Trophoblast cell (in vitro differentiated cells and primary cell): ENCODE results near the gene GPRIN1.
"Not testable (repeated sequence)": the region's sequence is repeated elsewhere in the genome, so short reads cannot be mapped to it uniquely, and the experiment has no call there.

Experiments
- DNase-seq, 2 donors: peaks; one replicate each; pipeline ENCODE4 v3.0.0-alpha.2; 2016
- H2AFZ ChIP-seq: 2 replicates; pipeline ENCODE4 v1.6.1; 2013; ENCODE audit warnings: low read length, moderate library complexity, mild to moderate bottlenecking; ENCODE audit not compliant: insufficient read depth, poor library complexity
- H2AK5ac ChIP-seq: 2 replicates; pipeline ENCODE4 v1.6.1; 2013; ENCODE audit warnings: mild to moderate bottlenecking, low read length
- H2BK120ac ChIP-seq: 2 replicates; pipeline ENCODE4 v1.6.1; 2013; ENCODE audit warnings: low read length, mild to moderate bottlenecking, moderate library complexity; ENCODE audit not compliant: insufficient read depth, poor library complexity
- H2BK12ac ChIP-seq: 2 replicates; pipeline ENCODE4 v1.6.1; 2013; ENCODE audit warnings: mild to moderate bottlenecking, low read length, moderate library complexity
- H2BK5ac ChIP-seq: 2 replicates; pipeline ENCODE4 v1.6.1; 2013; ENCODE audit warnings: low read length, low read depth, moderate library complexity, mild to moderate bottlenecking; ENCODE audit not compliant: poor library complexity
- H3K14ac ChIP-seq: 2 replicates; pipeline ENCODE4 v1.6.1; 2013; ENCODE audit warnings: mild to moderate bottlenecking, low read length
- H3K18ac ChIP-seq: 2 replicates; pipeline ENCODE4 v1.6.1; 2013; ENCODE audit warnings: mild to moderate bottlenecking, low read length
- H3K23ac ChIP-seq: 2 replicates; pipeline ENCODE4 v1.6.1; 2013; ENCODE audit warnings: low read length
- H3K27ac ChIP-seq: 2 replicates; pipeline ENCODE4 v1.5.1; 2013; ENCODE audit warnings: low read depth, mild to moderate bottlenecking, inconsistent platforms, low read length, moderate library complexity
- H3K27me3 ChIP-seq: 2 replicates; pipeline ENCODE4 v1.6.1; 2013; ENCODE audit warnings: inconsistent platforms, mild to moderate bottlenecking, low read length, moderate library complexity; ENCODE audit not compliant: insufficient read depth
- H3K36me3 ChIP-seq, 2 experiments: 1 replicate in 1 of 2; 2 replicates in 1 of 2; pipeline ENCODE4 v1.6.1; 2013; ENCODE audit warnings: low read length in 2 of 2, mild to moderate bottlenecking in 2 of 2, moderate library complexity in 1 of 2; ENCODE audit not compliant: insufficient read depth in 2 of 2, control insufficient read depth in 1 of 2
- H3K4ac ChIP-seq: 2 replicates; pipeline ENCODE4 v1.6.1; 2013; ENCODE audit warnings: low read depth, mild to moderate bottlenecking, low read length, moderate library complexity
- H3K4me1 ChIP-seq, 2 experiments: 1 replicate in 1 of 2; 2 replicates in 1 of 2; pipeline ENCODE4 v1.6.1; 2013; ENCODE audit warnings: low read length in 2 of 2, mild to moderate bottlenecking in 2 of 2, moderate library complexity in 1 of 2; ENCODE audit not compliant: insufficient read depth in 2 of 2, control insufficient read depth in 1 of 2
- H3K4me2 ChIP-seq: 2 replicates; pipeline ENCODE4 v1.6.1; 2013; ENCODE audit warnings: inconsistent platforms, mild to moderate bottlenecking, low read length, moderate library complexity
- H3K4me3 ChIP-seq: 2 replicates; pipeline ENCODE4 v1.5.1; 2013; ENCODE audit warnings: mild to moderate bottlenecking, low read depth, low read length, inconsistent platforms
- H3K79me1 ChIP-seq: one replicate; pipeline ENCODE4 v1.6.1; 2013; ENCODE audit warnings: low read length
- H3K79me2 ChIP-seq: 2 replicates; pipeline ENCODE4 v1.6.1; 2013; ENCODE audit warnings: low read length, mild to moderate bottlenecking; ENCODE audit not compliant: control insufficient read depth, insufficient read depth, poor library complexity
- H3K9ac ChIP-seq: 2 replicates; pipeline ENCODE4 v1.6.1; 2013; ENCODE audit warnings: mild to moderate bottlenecking, low read length
- H3K9me3 ChIP-seq: 2 replicates; pipeline ENCODE4 v1.6.1; 2013; ENCODE audit warnings: low read depth, mild to moderate bottlenecking, control low read depth, inconsistent platforms, low read length; ENCODE audit not compliant: insufficient read depth
- H4K12ac ChIP-seq: 2 replicates; pipeline ENCODE4 v1.6.1; 2013; ENCODE audit warnings: low read depth, mild to moderate bottlenecking, low read length, moderate library complexity
- H4K8ac ChIP-seq: 2 replicates; pipeline ENCODE4 v1.6.1; 2013; ENCODE audit warnings: low read depth, mild to moderate bottlenecking, low read length, moderate library complexity
- H4K91ac ChIP-seq: one replicate; pipeline ENCODE4 v1.6.1; 2013; ENCODE audit warnings: low read depth, mild to moderate bottlenecking, low read length, moderate library complexity
- WGBS: extraction: QIAGEN DNeasy Blood & Tissue Kit; methylation state at CpG from one replicate; pipeline ENCODE4 v1.1.7; 2013; ENCODE audit warnings: missing lambda C conversion rate; ENCODE audit not compliant: insufficient read length, insufficient coverage; ENCODE audit errors: extremely low coverage; 5-methylcytosine and 5-hydroxymethylcytosine counted together

GPRIN1 gene

DNA sequence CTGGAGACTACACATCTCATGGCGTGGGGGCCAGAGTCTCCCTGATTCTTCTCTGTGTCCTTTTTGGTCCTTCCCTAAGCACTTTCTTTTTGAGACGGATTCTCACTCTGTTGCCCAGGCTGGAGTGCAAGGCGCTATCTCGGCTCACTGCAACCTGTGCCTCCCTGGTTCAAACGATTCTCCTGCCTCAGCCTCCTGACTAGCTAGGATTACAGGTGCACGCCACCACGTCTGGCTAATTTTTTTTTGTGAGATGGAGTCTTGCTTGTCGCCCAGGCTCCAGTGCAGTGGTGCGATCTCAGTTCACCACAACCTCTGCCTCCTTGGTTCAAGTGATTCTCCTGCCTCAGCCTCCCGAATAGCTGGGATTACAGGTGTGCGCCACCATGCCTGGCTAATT is 59.0 kb downstream of the GPRIN1 start:
- WGBS: no CpG with 5 or more reads among the region's 11 CpGs
- not testable (repeated sequence) for DNase-seq

DNA sequence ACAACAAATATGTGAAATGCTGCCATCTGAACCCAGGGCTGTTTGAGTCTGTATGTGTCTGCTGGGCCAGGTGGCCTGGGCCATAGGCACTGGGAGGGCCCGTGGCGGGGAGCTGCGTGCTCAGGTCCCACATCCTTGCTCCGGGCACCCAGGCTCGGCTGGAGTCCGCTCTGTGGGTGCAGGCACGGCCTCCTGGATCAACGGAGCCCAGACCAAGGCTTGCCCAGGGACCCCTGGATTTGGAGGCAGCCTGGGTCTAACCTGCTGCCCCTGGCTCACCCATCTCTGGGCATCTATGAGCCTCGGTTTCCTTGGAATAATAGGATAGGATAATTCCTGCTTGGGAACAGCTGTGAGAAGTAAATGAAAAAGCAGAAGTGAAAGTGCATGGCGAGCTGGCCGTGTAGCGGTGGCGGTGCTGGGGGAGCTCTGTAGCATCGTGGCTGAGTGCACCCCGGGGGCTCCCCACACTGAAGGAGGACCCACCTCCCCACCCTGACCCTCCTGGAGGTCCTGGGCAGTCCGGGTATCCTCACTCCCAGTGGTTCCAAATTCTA is 59.6 kb downstream of the GPRIN1 start:
- Histone ChIP-seq H3K4me1 (no peaks in the 10 kb centered on the region), H3K4me3 (no peak overlapping the region), H3K9ac (no peak overlapping the region), H3K18ac (no peak overlapping the region), H3K36me3 (no peaks in the 10 kb centered on the region), H3K27me3 (no peaks in the 10 kb centered on the region), H2BK120ac (no peak overlapping the region), H3K27ac (no peak overlapping the region), H3K23ac (no peak overlapping the region), H3K4ac (no peak overlapping the region), H3K79me1 (no peaks in the 10 kb centered on the region), H4K8ac (no peak overlapping the region), H2AK5ac (no peak overlapping the region), H3K79me2 (no peaks in the 10 kb centered on the region), H3K9me3 (no peaks in the 10 kb centered on the region), H2BK5ac (no peak overlapping the region), H2AFZ (no peak overlapping the region), H3K14ac (no peak overlapping the region), H3K4me2 (no peak overlapping the region), H4K12ac (no peak overlapping the region), H4K91ac (no peak overlapping the region), H2BK12ac (no peak overlapping the region)
- DNase-seq: no peak
- no CpG with 5 or more reads among the region's 16 CpGs for WGBS

More for the DNA sequence above, 59.0 kb downstream of the GPRIN1 start:
- not testable (repeated sequence) for H2AFZ ChIP-seq, H2AK5ac ChIP-seq, H3K79me2 ChIP-seq, H3K23ac ChIP-seq, H4K12ac ChIP-seq, H3K27ac ChIP-seq, H3K18ac ChIP-seq, H4K91ac ChIP-seq, H3K4me1 ChIP-seq, H2BK5ac ChIP-seq, H3K9ac ChIP-seq, H3K14ac ChIP-seq, H3K4me2 ChIP-seq, H2BK120ac ChIP-seq, H3K9me3 ChIP-seq, H3K4ac ChIP-seq, H3K4me3 ChIP-seq, H4K8ac ChIP-seq, H3K36me3 ChIP-seq, H2BK12ac ChIP-seq, H3K79me1 ChIP-seq, H3K27me3 ChIP-seq

- H3K23ac ChIP-seq: no peak overlapping the region
- no peaks in the 10 kb centered on the region for H3K9me3 ChIP-seq
- no peak overlapping the region for H2BK120ac ChIP-seq
- no peak overlapping the region for H3K14ac ChIP-seq
- H3K4me2 ChIP-seq: no peak overlapping the region
- no CpG with 5 or more reads among the region's 7 CpGs for WGBS
- no peak overlapping the region for H2BK12ac ChIP-seq
- H3K79me1 ChIP-seq: no peaks in the 10 kb centered on the region
- no peak overlapping the region for H2AK5ac ChIP-seq
- H4K12ac ChIP-seq: no peak overlapping the region
- H3K27ac ChIP-seq: no peak overlapping the region
- no peak overlapping the region for H2BK5ac ChIP-seq
- no peaks in the 10 kb centered on the region for H3K27me3 ChIP-seq
- no peak overlapping the region for H4K8ac ChIP-seq
- H2AFZ ChIP-seq: no peak overlapping the region
- H3K4ac ChIP-seq: no peak overlapping the region
- DNase-seq: no peak
- no peak overlapping the region for H4K91ac ChIP-seq
- no peaks in the 10 kb centered on the region for H3K79me2 ChIP-seq
- no peaks in the 10 kb centered on the region for H3K36me3 ChIP-seq
- H3K18ac ChIP-seq: no peak overlapping the region
- no peak overlapping the region for H3K4me3 ChIP-seq
- H3K4me1 ChIP-seq: no peaks in the 10 kb centered on the region
- H3K9ac ChIP-seq: no peak overlapping the region
Measured at GRCh38 chr5:176549871-176550270, 60.1 kb downstream of the GPRIN1 start.

DNA sequence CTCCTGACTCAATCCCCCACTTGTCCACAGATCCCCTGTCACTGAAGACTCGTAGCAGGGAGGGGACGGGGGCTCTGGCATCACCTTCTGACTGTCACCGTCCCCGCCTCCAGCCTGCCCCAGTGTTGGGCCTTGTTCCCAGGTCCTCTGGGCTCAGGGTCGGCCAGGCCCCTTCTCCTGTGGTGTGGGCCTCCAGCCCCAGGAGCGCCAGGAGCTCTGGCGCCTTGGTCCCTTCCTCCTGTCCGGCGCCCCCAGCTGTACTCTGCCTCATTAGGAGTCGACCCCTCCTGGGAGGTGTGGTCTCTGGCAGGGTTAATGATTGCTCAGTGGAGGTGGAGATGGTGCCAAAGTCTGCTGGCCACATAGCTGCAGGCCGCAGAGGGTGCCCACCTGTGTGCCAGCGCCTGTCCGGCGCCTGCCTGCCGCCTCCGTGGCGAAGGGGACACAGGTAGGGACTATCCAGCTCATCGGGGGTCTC is 61.0 kb downstream of the GPRIN1 start, which contains the start of gene CDHR2:
Gene CDHR2 (plus strand): TSS at position 376 of the 478 bp plus-strand sequence. CDS start 16,011 bp downstream, outside the sequence.
- H3K4me3 ChIP-seq: no peak within 1 kb of the TSS

More for the DNA sequence above, 61.0 kb downstream of the GPRIN1 start, which contains the start of gene CDHR2:
- Histone ChIP-seq H3K4me2 (no peak within 1 kb of the TSS), H3K4me1 (peaks cover 0 to under 1% of the 10 kb centered on the region in 2 experiments), H2BK12ac (no peak within 1 kb of the TSS), H3K36me3 (no peaks in the 10 kb centered on the region), H3K79me2 (no peaks in the 10 kb centered on the region), H4K12ac (no peak within 1 kb of the TSS), H3K18ac (no peak within 1 kb of the TSS), H3K23ac (no peak within 1 kb of the TSS), H3K27me3 (no peaks in the 10 kb centered on the region), H4K91ac (no peak within 1 kb of the TSS), H3K9me3 (no peaks in the 10 kb centered on the region), H3K14ac (no peak within 1 kb of the TSS), H3K4ac (no peak within 1 kb of the TSS), H2BK120ac (no peak within 1 kb of the TSS), H2AFZ (no peak within 1 kb of the TSS), H2AK5ac (no peak within 1 kb of the TSS), H3K79me1 (no peaks in the 10 kb centered on the region), H2BK5ac (no peak within 1 kb of the TSS), H3K27ac (no peak within 1 kb of the TSS), H4K8ac (no peak within 1 kb of the TSS), H3K9ac (no peak within 1 kb of the TSS)
- no peak for DNase-seq
- WGBS: no CpG with 5 or more reads among the region's 18 CpGs
